Muscle layer of duodenum (tissue), 2 donors: ENCODE results near the gene MICU1.
A peak's percentile ranks its signal among the peaks of the same experiment; 100 is the strongest.

Experiments used
- H3K27ac ChIP-seq: one replicate; pipeline ENCODE4 v1.7.0; 2013; ENCODE audit warnings: mild to moderate bottlenecking, low read length
- H3K27me3 ChIP-seq: one replicate; pipeline ENCODE4 v1.7.0; 2013; ENCODE audit warnings: low read depth, mild to moderate bottlenecking, control low read depth, low read length
- H3K36me3 ChIP-seq, 2 donors: one replicate each; pipeline ENCODE4 v1.7.0; 2013; ENCODE audit warnings: low read length in 2 of 2, control low read depth in 1 of 2, mild to moderate bottlenecking in 1 of 2; ENCODE audit not compliant: insufficient read depth in 2 of 2, control insufficient read depth in 1 of 2
- H3K4me1 ChIP-seq, 2 donors: one replicate each; pipeline ENCODE4 v1.7.0; 2013; ENCODE audit warnings: low read length in 2 of 2, mild to moderate bottlenecking in 2 of 2, control low read depth in 1 of 2, moderate library complexity in 1 of 2; ENCODE audit not compliant: insufficient read depth in 2 of 2, control insufficient read depth in 1 of 2
- H3K4me3 ChIP-seq, 2 donors: one replicate each; pipeline ENCODE4 v1.7.0; 2013; ENCODE audit warnings: low read length in 2 of 2, low read depth in 1 of 2, mild to moderate bottlenecking in 1 of 2
- H3K9me3 ChIP-seq, 2 donors: one replicate each; pipeline ENCODE4 v1.7.0; 2013; ENCODE audit warnings: low read length in 2 of 2, control low read depth in 1 of 2, mild to moderate bottlenecking in 1 of 2; ENCODE audit not compliant: control insufficient read depth in 1 of 2
- donor health status: healthy.

Gene MICU1

GRCh38 chr10:72625276-72625607 is 637 bp downstream of the MICU1 start:
- H3K27ac ChIP-seq, result peak overlapping the region; percentile 95
- no peaks in the 10 kb centered on the region for H3K27me3 ChIP-seq
- H3K36me3 ChIP-seq, result no peaks in the 10 kb centered on the region
- peaks cover 7 to 8% of the 10 kb centered on the region in 2 donors for H3K4me1 ChIP-seq
- no peaks in the 10 kb centered on the region for H3K9me3 ChIP-seq
- H3K4me3 ChIP-seq, result peak overlapping the region; percentile 81 to 97

- Histone ChIP-seq H3K27me3 (no peaks in the 10 kb centered on the region), H3K27ac (no peak overlapping the region), H3K4me1 (peaks cover 7 to 8% of the 10 kb centered on the region in 2 donors), H3K36me3 (no peaks in the 10 kb centered on the region), H3K4me3 (no peak overlapping the region), H3K9me3 (no peaks in the 10 kb centered on the region)
These were observed 3.6 kb downstream of the MICU1 start for GRCh38 chr10:72622271-72622670.

- no peak overlapping the region for H3K4me3 ChIP-seq
- no peak overlapping the region for H3K27ac ChIP-seq
- peaks cover 0 to 7% of the 10 kb centered on the region in 2 donors for H3K4me1 ChIP-seq
- H3K36me3 ChIP-seq, result no peaks in the 10 kb centered on the region
- H3K9me3 ChIP-seq, result no peaks in the 10 kb centered on the region
- H3K27me3 ChIP-seq, result no peaks in the 10 kb centered on the region
These were observed 9.2 kb downstream of the MICU1 start for GRCh38 chr10:72616716-72617115.

GRCh38 chr10:72615970-72616369 is 9.9 kb downstream of the MICU1 start:
- no peak overlapping the region for H3K27ac ChIP-seq
- H3K36me3 ChIP-seq, result no peaks in the 10 kb centered on the region
- H3K4me3 ChIP-seq, result no peak overlapping the region
- no peaks in the 10 kb centered on the region for H3K9me3 ChIP-seq
- H3K4me1 ChIP-seq, result peaks cover 0 to 7% of the 10 kb centered on the region in 2 donors
- no peaks in the 10 kb centered on the region for H3K27me3 ChIP-seq

GRCh38 chr10:72612203-72612826 is 13.6 kb downstream of the MICU1 start:
- H3K27ac ChIP-seq, result no peak overlapping the region
- no peaks in the 10 kb centered on the region for H3K9me3 ChIP-seq
- peak overlapping the region in 1 of 2 donors; percentile 8 for H3K4me3 ChIP-seq
- no peaks in the 10 kb centered on the region for H3K27me3 ChIP-seq
- no peaks in the 10 kb centered on the region for H3K36me3 ChIP-seq
- peaks cover 0 to 11% of the 10 kb centered on the region in 2 donors for H3K4me1 ChIP-seq

GRCh38 chr10:72611783-72612182 is 14.1 kb downstream of the MICU1 start:
- peak overlapping the region in 1 of 2 donors; percentile 8 for H3K4me3 ChIP-seq
- H3K27ac ChIP-seq, result no peak overlapping the region
- no peaks in the 10 kb centered on the region for H3K27me3 ChIP-seq
- no peaks in the 10 kb centered on the region for H3K36me3 ChIP-seq
- peaks cover 0 to 11% of the 10 kb centered on the region in 2 donors for H3K4me1 ChIP-seq
- H3K9me3 ChIP-seq, result no peaks in the 10 kb centered on the region

GRCh38 chr10:72610466-72610865 is 15.4 kb downstream of the MICU1 start:
- no peaks in the 10 kb centered on the region for H3K9me3 ChIP-seq
- H3K36me3 ChIP-seq, result no peaks in the 10 kb centered on the region
- H3K27me3 ChIP-seq, result no peaks in the 10 kb centered on the region
- H3K4me1 ChIP-seq, result peaks cover 0 to 11% of the 10 kb centered on the region in 2 donors
- no peak overlapping the region for H3K27ac ChIP-seq
- H3K4me3 ChIP-seq, result no peak overlapping the region

- Histone ChIP-seq H3K9me3 (no peaks in the 10 kb centered on the region), H3K27me3 (no peaks in the 10 kb centered on the region), H3K27ac (no peak overlapping the region), H3K36me3 (no peaks in the 10 kb centered on the region), H3K4me1 (no peaks in the 10 kb centered on the region), H3K4me3 (no peak overlapping the region)
These were observed 20.8 kb downstream of the MICU1 start for GRCh38 chr10:72605122-72605521.

GRCh38 chr10:72601144-72601543 is 24.7 kb downstream of the MICU1 start:
- H3K9me3 ChIP-seq, result no peaks in the 10 kb centered on the region
- H3K27me3 ChIP-seq, result no peaks in the 10 kb centered on the region
- no peak overlapping the region for H3K4me3 ChIP-seq
- no peaks in the 10 kb centered on the region for H3K4me1 ChIP-seq
- H3K27ac ChIP-seq, result no peak overlapping the region
- no peaks in the 10 kb centered on the region for H3K36me3 ChIP-seq

GRCh38 chr10:72598769-72599701 is 26.8 kb downstream of the MICU1 start:
- Histone ChIP-seq H3K9me3 (no peaks in the 10 kb centered on the region), H3K4me1 (no peaks in the 10 kb centered on the region), H3K36me3 (no peaks in the 10 kb centered on the region), H3K27ac (no peak overlapping the region), H3K27me3 (no peaks in the 10 kb centered on the region), H3K4me3 (no peak overlapping the region)

GRCh38 chr10:72597897-72598296 is 28.0 kb downstream of the MICU1 start:
- H3K4me3 ChIP-seq, result no peak overlapping the region
- no peaks in the 10 kb centered on the region for H3K36me3 ChIP-seq
- no peaks in the 10 kb centered on the region for H3K27me3 ChIP-seq
- H3K27ac ChIP-seq, result no peak overlapping the region
- H3K9me3 ChIP-seq, result no peaks in the 10 kb centered on the region
- no peaks in the 10 kb centered on the region for H3K4me1 ChIP-seq
